ENCODE measurements around the gene CANX.

Gene CANX

DNA sequence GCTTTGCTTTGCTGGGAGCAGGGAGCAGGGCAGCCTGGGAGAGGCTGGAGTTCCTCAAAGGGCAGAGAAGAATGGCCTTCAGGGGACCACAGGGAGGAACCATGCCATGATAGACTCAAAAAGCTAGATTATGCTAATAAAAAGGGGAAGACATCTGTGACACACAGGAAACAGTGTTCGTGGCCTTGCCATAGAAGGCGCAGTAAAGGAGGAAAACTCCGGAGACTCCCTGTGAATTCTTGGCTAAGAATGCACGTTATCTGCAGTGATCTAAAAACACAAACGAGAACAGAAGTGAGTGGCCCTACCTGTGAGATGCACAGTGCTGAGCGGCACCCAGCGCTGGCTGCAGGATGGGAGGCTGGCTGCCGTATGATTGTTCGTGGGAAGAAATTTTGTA lies 79.1 kb downstream of the CANX start:
- H3K36me3 ChIP-seq (ENCODE audit: control insufficient read depth, insufficient read depth, low read length), result peaks cover 92% of the 10 kb centered on the region
- H3K4me3 ChIP-seq (ENCODE audit: extremely low read depth, insufficient read depth, low read length, poor library complexity, severe bottlenecking), result no peak overlapping the region
- WGBS, 2 experiments (ENCODE audit: insufficient coverage in 2 of 2), result 94 to 97% methylated on average over 9 of the region's 9 CpGs
- H3K9me3 ChIP-seq (ENCODE audit: control insufficient read depth, low read length), result no peaks in the 10 kb centered on the region
- no peaks in the 10 kb centered on the region for H3K4me1 ChIP-seq (ENCODE audit: control insufficient read depth, insufficient read depth, low read length, poor library complexity, severe bottlenecking)
- H3K27ac ChIP-seq (ENCODE audit: low read depth, low read length, severe bottlenecking), result no peak overlapping the region

DNA sequence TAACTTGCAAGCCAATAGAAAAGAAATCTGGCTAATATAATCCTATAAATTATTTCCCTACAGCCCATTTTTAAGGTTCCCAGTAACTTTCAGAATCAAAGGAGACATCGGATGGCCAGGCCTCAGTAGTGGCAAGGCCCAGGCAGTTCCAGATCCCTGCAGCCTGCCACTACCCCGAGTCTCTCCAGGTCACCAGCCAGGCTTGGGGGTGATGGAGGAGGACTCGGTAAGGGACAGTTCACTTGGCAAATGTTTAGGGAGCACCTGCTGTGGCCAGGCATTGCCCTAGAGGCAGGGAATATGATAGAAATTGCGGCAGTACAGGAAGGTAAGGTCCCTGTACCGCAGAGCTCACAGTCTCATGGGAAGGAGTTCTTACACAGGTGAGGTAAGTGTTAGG lies 79.8 kb downstream of the CANX start:
- Histone ChIP-seq H3K4me3 (ENCODE audit: extremely low read depth, insufficient read depth, low read length, poor library complexity, severe bottlenecking) (no peak overlapping the region), H3K27ac (ENCODE audit: low read depth, low read length, severe bottlenecking) (no peak overlapping the region), H3K9me3 (ENCODE audit: control insufficient read depth, low read length) (no peaks in the 10 kb centered on the region), H3K36me3 (ENCODE audit: control insufficient read depth, insufficient read depth, low read length) (peaks cover 89% of the 10 kb centered on the region), H3K4me1 (ENCODE audit: control insufficient read depth, insufficient read depth, low read length, poor library complexity, severe bottlenecking) (no peaks in the 10 kb centered on the region)
- 95 to 96% methylated on average over 4 to 5 of the region's 5 CpGs for WGBS, 2 experiments (ENCODE audit: insufficient coverage in 2 of 2)

DNA sequence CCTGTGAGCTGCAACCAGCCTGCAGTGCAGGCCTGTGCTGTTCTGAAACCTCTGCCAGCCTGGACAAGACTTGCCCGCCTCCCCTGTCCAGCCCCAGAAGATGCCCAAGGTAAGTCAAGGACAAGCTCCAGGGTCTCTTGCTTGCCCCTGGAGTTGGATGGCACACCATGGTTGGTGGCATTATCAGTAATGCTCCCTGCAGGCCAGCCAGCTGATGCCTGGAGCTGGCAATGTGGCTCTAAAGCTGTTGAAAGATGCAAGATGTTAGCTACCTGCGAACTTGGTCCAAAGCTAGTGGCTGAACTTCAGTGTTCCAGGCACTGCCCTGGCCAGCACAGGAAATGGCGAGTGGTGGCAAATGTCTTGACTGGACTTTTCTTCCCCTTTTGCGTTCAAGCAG lies 81.1 kb downstream of the CANX start:
- Histone ChIP-seq H3K4me1 (ENCODE audit: control insufficient read depth, insufficient read depth, low read length, poor library complexity, severe bottlenecking) (no peaks in the 10 kb centered on the region), H3K36me3 (ENCODE audit: control insufficient read depth, insufficient read depth, low read length) (peaks cover 77% of the 10 kb centered on the region), H3K4me3 (ENCODE audit: extremely low read depth, insufficient read depth, low read length, poor library complexity, severe bottlenecking) (no peak overlapping the region), H3K27ac (ENCODE audit: low read depth, low read length, severe bottlenecking) (no peak overlapping the region), H3K9me3 (ENCODE audit: control insufficient read depth, low read length) (no peaks in the 10 kb centered on the region)
- WGBS, 2 experiments (ENCODE audit: insufficient coverage in 2 of 2), result 96 to 98% methylated on average over 4 of the region's 4 CpGs

DNA sequence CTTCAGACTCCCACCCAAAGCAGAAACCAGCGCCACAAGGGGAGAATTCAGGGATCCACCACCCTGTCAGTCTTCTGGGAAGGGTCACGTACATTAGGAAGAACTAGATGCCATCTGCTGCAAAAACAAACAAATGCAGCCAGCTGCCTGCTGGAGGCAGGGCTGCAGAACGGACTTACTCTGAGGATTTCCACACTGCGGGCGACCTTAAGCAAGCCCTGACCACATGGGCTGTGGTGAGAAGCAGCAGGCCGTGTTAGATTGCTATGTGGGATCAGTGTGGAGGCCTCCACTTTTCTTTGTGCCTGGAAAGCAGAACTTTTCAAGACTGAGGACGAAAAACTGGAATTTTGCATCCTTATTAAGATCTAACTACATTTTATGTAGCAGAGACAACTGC lies 81.6 kb downstream of the CANX start:
- Histone ChIP-seq H3K36me3 (ENCODE audit: control insufficient read depth, insufficient read depth, low read length) (peaks cover 72% of the 10 kb centered on the region), H3K27ac (ENCODE audit: low read depth, low read length, severe bottlenecking) (no peak overlapping the region)
- WGBS, 2 experiments (ENCODE audit: insufficient coverage in 2 of 2), result 96% methylated on average over 4 to 5 of the region's 7 CpGs

More for the DNA sequence above, 81.6 kb downstream of the CANX start:
- Histone ChIP-seq H3K4me3 (ENCODE audit: extremely low read depth, insufficient read depth, low read length, poor library complexity, severe bottlenecking) (no peak overlapping the region), H3K9me3 (ENCODE audit: control insufficient read depth, low read length) (no peaks in the 10 kb centered on the region), H3K4me1 (ENCODE audit: control insufficient read depth, insufficient read depth, low read length, poor library complexity, severe bottlenecking) (no peaks in the 10 kb centered on the region)

All from mesodermal cell (in vitro differentiated cells).